Measurements from ENCODE around the gene PSMA7.
"Not testable (repeated sequence)": the region's sequence is repeated elsewhere in the genome, so short reads cannot be mapped to it uniquely, and the experiment has no call there.

Gene PSMA7

DNA sequence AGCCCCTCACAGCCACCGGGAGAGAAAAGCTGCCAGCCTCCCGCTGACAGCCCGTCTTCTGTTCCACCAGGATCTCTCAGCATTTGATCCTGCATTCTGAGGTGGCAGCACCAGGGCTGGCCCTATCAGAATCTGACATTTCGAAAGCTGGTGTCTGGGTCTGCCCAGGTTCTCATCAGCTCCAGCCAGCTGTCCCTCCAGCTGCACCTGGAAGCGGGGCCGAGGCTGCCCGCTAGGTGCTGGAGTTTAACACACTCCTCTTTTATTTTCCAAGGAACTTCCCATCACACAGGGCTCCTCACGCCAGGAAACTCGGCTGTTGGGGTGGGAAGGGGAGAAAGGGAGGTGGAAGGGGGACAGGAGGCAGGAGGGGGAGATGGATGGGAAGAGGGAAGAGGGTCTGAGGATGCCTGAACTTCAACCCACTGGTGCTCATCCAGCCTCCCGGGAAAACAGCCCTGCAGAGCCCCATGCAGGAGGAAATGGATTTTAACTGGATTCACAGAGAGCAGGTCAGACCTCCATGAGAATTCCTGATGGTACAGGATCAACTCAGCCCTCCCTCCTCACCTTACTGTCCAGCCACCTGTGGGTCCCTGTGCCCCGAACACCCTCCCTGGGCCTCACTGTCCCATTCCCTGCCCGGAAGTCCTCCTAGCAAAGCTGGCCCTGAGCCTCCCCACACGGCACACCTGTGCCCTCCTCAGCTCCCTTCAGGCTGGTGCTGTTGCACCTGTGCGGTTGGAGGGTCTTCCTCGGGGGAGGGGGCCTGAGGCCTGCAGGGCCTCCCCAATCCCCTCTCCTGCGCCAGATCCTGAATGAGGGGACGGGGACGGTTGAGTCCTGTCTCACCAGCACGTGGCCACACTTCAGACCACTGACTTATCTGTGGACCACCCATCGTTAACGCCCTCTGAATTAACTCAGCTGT is 24.8 kb downstream of the PSMA7 start:
- no peak for DNase-seq

DNA sequence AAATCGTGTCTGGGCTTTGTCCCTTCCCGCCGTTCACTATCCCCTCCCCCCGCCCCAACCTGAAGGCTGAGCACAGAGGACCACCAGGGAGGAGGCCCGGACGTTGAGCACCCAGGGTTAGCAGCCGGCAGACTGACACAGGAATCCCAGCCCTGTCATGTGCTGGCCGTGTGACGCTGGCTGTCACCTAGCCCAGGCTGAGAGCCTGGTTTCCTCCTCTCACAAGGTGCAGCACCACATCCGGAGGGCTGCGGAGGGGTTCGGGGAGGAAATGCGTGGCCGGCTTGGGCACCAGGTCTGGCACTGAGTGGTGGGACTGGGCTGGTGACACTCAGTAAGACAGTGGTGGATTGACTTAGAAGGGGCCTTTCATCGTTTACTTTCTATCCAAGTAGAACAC is 25.5 kb downstream of the PSMA7 start:
- DNase-seq = peak; percentile 44

DNA sequence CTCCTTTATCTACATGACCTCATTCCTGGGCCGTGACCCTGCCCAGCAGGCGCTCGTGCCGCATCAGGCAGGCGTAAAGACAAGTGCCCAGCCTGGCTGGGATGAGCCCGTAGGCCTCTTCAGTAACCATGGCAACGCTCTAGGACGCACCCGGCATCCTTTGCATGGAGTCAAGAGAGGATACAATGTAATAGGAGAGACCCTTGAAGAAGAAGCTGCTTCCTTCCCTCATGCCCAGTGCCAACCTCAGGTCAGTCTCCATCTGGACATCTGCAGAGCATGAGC is 25.9 kb downstream of the PSMA7 start:
- DNase-seq = no peak

DNA sequence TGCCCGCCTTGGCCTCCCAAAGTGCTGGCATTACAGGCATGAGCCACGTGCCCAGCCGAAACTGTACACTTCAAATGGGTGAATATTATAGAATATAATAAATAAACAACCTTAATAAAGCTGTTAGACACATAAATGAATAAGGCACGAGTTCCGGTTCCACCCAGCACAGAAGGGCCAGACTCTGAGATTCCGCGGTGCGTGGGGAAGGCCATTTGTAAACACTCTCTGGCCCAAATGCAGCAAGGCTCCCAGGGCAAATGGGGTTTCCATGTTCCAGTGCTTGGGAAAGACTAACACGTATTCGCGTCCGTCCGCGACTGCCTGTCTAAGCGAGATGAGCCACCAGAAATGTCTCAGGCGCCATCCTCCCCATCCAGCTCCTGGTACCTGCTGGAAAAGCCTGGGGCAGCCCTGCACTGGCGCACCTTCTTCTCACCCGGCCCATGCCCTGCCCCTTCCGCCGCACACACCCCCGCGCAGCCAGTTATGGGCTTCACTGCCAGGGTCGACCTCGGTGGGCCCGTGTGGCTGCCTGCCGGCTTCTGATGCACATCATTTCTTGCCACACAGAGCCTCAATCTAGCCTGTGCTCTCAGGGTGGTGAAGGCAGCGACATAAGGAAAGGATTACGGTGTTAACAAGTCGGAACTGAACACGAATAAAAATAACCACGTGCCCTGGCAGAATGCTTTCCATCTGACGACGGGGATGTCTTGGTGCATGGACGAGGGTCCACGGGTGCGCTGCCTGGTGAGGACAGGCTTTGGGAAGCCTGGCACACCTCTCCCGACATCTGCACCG is 26.4 kb downstream of the PSMA7 start:
- no peak for DNase-seq

GRCh38 chr20:62115800-62116407 is 27.3 kb downstream of the PSMA7 start:
- not testable (repeated sequence) for DNase-seq

GRCh38 chr20:62114894-62115293 is 28.3 kb downstream of the PSMA7 start:
- DNase-seq = no peak

DNA sequence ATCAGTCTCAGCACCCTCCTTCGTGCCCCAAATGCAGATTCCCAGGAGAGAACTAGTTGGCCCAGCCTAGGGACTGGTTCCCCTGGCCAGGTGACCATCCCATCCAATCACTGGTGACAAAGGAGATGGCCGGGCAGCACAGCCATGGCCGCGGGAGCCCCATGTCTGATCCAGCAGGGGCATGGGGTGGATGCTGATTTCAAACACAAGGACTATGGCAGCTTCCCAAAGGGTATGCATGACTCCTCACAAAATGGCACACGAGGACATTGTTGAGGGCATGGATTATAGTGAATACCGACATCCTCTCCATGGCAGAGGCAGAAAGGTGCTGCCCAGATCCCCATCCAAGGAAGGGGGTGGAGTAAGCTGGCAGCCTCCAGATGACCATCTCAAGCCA is 30.8 kb downstream of the PSMA7 start:
- no peak for DNase-seq

- DNase-seq = no peak
Measured at GRCh38 chr20:62111148-62111547, 32.0 kb downstream of the PSMA7 start.

DNA sequence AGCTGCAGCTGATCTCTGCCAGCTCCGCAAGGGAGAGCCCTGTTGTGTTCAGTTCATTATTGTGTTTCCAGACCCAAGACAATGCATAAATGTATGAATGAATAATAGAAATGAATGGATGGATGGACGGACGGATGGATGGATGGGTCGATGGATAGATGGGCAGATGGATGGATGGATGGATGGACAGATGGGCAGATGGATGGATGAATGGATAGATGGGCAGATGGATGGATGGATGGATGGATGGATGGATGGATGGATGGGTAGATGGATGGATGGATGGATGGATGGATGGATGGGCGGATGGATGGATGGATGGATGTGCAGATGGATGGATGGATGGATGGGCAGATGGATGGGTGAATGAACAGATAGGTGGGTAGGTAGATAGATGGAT is 37.6 kb downstream of the PSMA7 start:
- DNase-seq = no peak

GRCh38 chr20:62104791-62105345 is 38.3 kb downstream of the PSMA7 start:
- no peak for DNase-seq

DNA sequence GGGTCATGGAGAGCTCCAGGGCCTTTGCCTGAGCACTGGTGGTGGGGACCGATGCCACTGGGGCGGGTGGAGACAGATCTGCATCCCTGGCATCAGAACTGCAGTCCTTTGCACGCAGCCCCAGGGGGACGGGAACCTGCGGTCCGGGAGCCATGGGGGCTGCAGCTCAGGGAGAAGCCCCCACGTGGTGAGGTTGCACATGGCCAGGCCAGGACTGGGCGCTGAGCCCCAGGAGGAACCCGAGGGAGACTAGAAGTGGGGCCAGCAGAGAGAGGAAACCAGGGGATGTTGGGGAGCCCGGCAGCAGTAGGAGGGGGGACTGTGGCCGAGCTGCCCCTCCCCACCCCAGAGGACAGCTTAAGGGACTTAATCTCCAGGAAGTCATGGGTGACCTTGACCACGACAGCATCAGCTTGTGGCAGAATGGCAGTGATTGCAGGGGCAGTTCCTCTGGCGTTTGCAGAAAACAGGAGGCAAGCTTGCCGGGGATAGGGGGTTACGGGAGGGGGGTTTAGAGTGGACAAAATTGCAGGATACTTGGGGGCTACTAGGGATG is 38.9 kb downstream of the PSMA7 start:
- no peak for DNase-seq

DNA sequence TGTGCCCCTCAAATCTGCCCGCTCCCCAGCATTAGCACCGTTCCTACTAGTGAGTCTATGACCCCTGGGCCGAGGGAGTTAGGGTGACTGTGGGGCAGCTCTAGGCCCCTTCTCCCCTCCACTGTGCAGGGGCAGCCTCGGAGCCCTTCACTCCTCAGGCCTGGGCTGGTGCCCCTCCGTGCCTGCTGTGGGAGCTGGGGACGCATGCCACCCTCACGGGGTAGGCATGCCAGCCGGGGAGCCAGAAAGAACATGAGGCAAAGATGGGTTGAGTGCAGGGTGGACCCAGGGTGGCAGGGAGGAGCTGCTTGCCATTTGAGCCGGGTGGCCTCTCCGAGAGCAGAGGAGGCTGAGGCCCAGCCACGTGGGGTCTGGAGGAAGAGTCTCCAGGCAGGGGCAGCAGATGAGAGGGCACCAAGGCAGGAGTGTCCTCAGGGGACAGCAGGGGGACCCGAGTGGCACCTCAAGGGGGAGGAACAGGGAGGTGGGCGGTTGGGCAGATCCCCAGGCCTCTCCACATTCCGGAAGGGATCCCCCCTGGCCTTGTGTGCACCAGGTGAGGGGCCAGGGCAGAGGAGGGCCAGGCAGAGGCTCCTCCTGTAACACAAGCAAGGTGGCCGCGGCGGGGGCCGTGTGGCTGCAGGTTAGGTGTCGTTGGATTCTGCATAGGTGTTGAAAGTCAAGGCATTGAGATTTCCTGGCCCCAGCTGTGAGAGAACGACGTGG is 39.5 kb downstream of the PSMA7 start:
- no peak for DNase-seq

DNA sequence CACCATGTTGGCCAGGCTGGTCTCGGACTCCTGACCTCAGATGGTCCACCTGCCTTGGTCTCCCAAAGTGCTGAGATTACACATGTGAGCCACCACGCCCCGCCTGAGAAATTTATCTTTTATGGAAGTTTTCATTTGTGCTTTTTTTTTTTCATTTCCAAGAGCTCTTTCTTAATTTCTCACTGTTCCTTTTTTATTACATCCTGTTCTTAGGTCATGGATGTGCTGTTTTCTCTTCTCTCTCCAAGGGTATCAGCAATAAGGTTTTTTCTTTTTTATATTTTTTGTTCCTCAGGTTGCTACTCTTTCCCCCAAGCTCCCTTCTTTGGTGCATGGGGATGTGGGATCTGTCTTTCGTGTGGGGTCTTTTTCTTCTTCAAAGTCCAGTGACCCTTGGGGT is 42.1 kb downstream of the PSMA7 start:
- DNase-seq = no peak

- no peak for DNase-seq
Measured at GRCh38 chr20:62097881-62098407, 45.2 kb downstream of the PSMA7 start.

- no peak for DNase-seq
Measured at GRCh38 chr20:62096421-62097380, 46.5 kb downstream of the PSMA7 start.

GRCh38 chr20:62089393-62089792 is 53.8 kb downstream of the PSMA7 start:
- no peak for DNase-seq

DNA sequence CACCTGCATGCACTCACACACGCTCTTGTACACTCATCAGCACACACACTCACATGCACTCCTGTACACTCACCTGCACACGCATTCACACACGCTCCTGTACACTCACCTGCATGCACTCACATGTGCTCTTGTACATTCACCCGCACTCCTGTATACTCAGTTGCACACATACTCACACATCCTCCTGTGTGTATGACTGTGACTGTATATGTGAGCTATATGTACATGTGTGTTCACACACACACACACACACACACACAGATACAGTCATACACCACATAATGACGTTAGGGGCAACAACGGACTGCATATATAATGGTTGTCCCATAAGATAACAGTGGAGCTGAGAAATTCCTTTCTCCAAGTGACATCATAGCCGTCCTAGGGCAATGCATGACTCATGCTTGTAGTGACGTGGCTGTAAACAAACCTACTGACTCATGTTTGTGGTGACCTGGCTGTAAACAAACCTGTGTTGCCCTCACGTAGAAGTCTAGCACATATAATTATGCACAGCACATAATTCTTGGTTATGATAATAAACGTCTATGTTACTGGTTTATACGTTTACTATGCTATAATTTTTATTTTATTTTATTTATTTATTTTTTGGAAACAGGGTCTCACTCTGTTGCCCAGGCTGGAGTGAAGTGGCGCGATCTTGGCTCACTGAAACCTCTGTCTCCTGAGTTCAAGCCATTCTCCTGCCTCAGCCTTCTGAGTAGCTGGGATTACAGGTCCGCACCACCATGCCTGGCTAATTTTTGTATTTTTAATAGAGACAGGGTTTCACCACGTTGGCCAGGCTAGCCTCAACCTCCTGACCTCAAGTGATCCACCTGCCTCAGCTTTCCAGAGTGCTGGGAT is 54.7 kb downstream of the PSMA7 start:
- no peak for DNase-seq

DNA sequence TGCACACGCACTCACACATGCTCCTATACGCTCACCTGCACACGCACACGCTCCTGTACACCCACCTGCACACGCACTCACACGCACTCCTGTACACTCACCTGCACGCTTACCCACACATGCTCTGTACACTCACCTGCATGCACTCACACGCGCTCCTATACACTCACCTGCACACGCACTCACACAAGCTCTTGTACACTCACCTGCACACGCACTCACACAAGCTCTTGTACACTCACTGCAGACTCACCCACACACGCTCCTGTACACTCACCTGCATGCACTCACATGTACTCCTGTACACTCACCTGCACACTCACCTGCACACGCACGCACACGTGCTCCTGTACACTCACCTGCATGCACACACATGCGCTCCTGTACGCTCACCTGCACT is 55.6 kb downstream of the PSMA7 start:
- no peak for DNase-seq

- no peak for DNase-seq
Measured at GRCh38 chr20:62087227-62087626, 56.0 kb downstream of the PSMA7 start.

Measured in activated CD4-positive, alpha-beta T cell treated with anti-CD3 and anti-CD28 coated beads for 1 hour (primary cell).